ENCODE results near the gene TNNC2. TPM values are rescaled to one million over a fixed set of nuclear protein-coding genes. Genes with fewer than 3 reads are reported as not detected.

Gene TNNC2
- total and polyA plus RNA-seq, 9 of the 15 experiments (the other 6 are each of a cell fraction or from before 2014, with no cell fraction given): not detected

- TF ChIP-seq ZHX1 (conservative IDR thresholded peaks at IDR 0.05; ENCODE audit: low read length) (no peak), ILF3 (IDR thresholded peaks at IDR 0.05; ENCODE audit: borderline replicate concordance) (no peak), HEY1 (CRISPR knock-in tag; IDR thresholded peaks at IDR 0.05; ENCODE audit: borderline replicate concordance) (no peak), RCOR1 (IDR thresholded peaks at IDR 0.05; ENCODE audit: borderline replicate concordance in 1 of 2, low read depth in 2 of 2, low read length in 2 of 2) (peak in 1 of 2 experiments; percentile 68; a peak in 1 of 4 replicates), POU5F1 (IDR thresholded peaks at IDR 0.05; ENCODE audit: borderline replicate concordance, low read depth, low read length, partially characterized antibody) (no peak), ZNF609 (CRISPR knock-in tag; IDR thresholded peaks at IDR 0.05; ENCODE audit: borderline replicate concordance) (no peak), NEUROD1 (IDR thresholded peaks at IDR 0.05; ENCODE audit: borderline replicate concordance, low read depth, low read length, partially characterized antibody) (no peak), MEF2A (IDR thresholded peaks at IDR 0.05; ENCODE audit: control insufficient read depth, low read depth, low read length) (no peak), ZNF589 (CRISPR knock-in tag; IDR thresholded peaks at IDR 0.05; ENCODE audit: low read depth) (no peak), ZBTB17 (CRISPR knock-in tag; IDR thresholded peaks at IDR 0.05) (no peak), HLTF (IDR thresholded peaks at IDR 0.05) (no peak), SP1 (CRISPR knock-in tag; IDR thresholded peaks at IDR 0.05) (no peak), ETS1 (conservative IDR thresholded peaks at IDR 0.05; ENCODE audit: control insufficient read depth, low read depth, low read length) (no peak), PHF21A (IDR thresholded peaks at IDR 0.05; ENCODE audit: borderline replicate concordance, low read depth) (no peak), FOSL1 (tag; conservative IDR thresholded peaks at IDR 0.05) (peak; percentile 66), PTBP1 (IDR thresholded peaks at IDR 0.05; ENCODE audit: low read depth, low read length) (no peak), ZC3H8 (IDR thresholded peaks at IDR 0.05) (no peak), CEBPB (tag; IDR thresholded peaks at IDR 0.05) (no peak), ELF2 (CRISPR knock-in tag; IDR thresholded peaks at IDR 0.05) (no peak), CAMTA2 (CRISPR knock-in tag; conservative IDR thresholded peaks at IDR 0.05) (no peak), ZNF551 (CRISPR knock-in tag; IDR thresholded peaks at IDR 0.05) (no peak), NR2C1 (IDR thresholded peaks at IDR 0.05) (no peak), NR2C1 (tag; IDR thresholded peaks at IDR 0.05) (no peak)
These were observed 8.7 kb upstream of the TNNC2 start (continued) for GRCh38 chr20:45835825-45836224.

All from K562 (cell line).